ENCODE results near the gene OR2T6. TPM values are rescaled to one million over a fixed set of nuclear protein-coding genes. Genes with fewer than 3 reads are reported as not detected.
"Not testable (repeated sequence)": the region's sequence is repeated elsewhere in the genome, so short reads cannot be mapped to it uniquely, and the experiment has no call there.

OR2T6 gene
- total RNA-seq, 2 experiments from 2014 or later: not detected

GRCh38 chr1:248404024-248404423 is 28.5 kb downstream of the OR2T6 start:
- H3K27me3 Mint-ChIP-seq (ENCODE audit: low read depth): no peaks in the 10 kb centered on the region
- H3K27ac Mint-ChIP-seq: no peak overlapping the region
- peaks cover 4% of the 10 kb centered on the region for H3K9me3 Mint-ChIP-seq (ENCODE audit: insufficient read depth)
- ChIA-PET POLR2A (no interaction called here), CTCF (interaction anchor here (0.6 to 1.5 kb wide), 8 partner anchors 202 to 401 kb away, joined by 3 to 7 read pairs (median 4); no protein-coding TSS in a partner anchor)
- ATAC-seq (no peak), DNase-seq (no peak)
- H3K4me3 Mint-ChIP-seq: no peak overlapping the region
- no peaks in the 10 kb centered on the region for H3K36me3 Mint-ChIP-seq (ENCODE audit: low read depth)
- peaks cover 16% of the 10 kb centered on the region for H3K4me1 Mint-ChIP-seq (ENCODE audit: low read depth)

GRCh38 chr1:248406721-248407692 is 31.5 kb downstream of the OR2T6 start:
- Mint-ChIP-seq H3K27ac (no peak overlapping the region), H3K9me3 (ENCODE audit: insufficient read depth) (peaks cover 8% of the 10 kb centered on the region), H3K36me3 (ENCODE audit: low read depth) (no peaks in the 10 kb centered on the region), H3K4me3 (no peak overlapping the region), H3K27me3 (ENCODE audit: low read depth) (no peaks in the 10 kb centered on the region), H3K4me1 (ENCODE audit: low read depth) (peaks cover 16% of the 10 kb centered on the region)
- ChIA-PET CTCF (no interaction called here), POLR2A (no interaction called here)
- peak; percentile 21 for DNase-seq
- peak; percentile 49 for ATAC-seq

- ATAC-seq (no peak), DNase-seq (no peak)
- peaks cover 5% of the 10 kb centered on the region for H3K36me3 Mint-ChIP-seq (ENCODE audit: low read depth)
- H3K4me1 Mint-ChIP-seq (ENCODE audit: low read depth): peaks cover 12% of the 10 kb centered on the region
- CTCF ChIA-PET: no interaction called here
- H3K4me3 Mint-ChIP-seq: no peak overlapping the region
- POLR2A ChIA-PET: no interaction called here
- H3K9me3 Mint-ChIP-seq (ENCODE audit: insufficient read depth): peaks cover 19% of the 10 kb centered on the region
- no peaks in the 10 kb centered on the region for H3K27me3 Mint-ChIP-seq (ENCODE audit: low read depth)
- H3K27ac Mint-ChIP-seq: no peak overlapping the region
These were observed 40.7 kb downstream of the OR2T6 start for GRCh38 chr1:248416226-248416625.

- no peak overlapping the region for H3K27ac Mint-ChIP-seq
These were observed 42.3 kb downstream of the OR2T6 start for GRCh38 chr1:248417854-248418253.

GRCh38 chr1:248421384-248421783 is 45.8 kb downstream of the OR2T6 start:
- ATAC-seq: no peak
- Mint-ChIP-seq H3K4me3 (no peak overlapping the region), H3K36me3 (ENCODE audit: low read depth) (peaks cover 5% of the 10 kb centered on the region), H3K27ac (no peak overlapping the region), H3K4me1 (ENCODE audit: low read depth) (peaks cover 8% of the 10 kb centered on the region), H3K27me3 (ENCODE audit: low read depth) (no peaks in the 10 kb centered on the region), H3K9me3 (ENCODE audit: insufficient read depth) (peaks cover 22% of the 10 kb centered on the region)
- CTCF ChIA-PET: no interaction called here
- POLR2A ChIA-PET: no interaction called here
- no peak for DNase-seq

More at GRCh38 chr1:248417854-248418253, 42.3 kb downstream of the OR2T6 start:
- no peak for DNase-seq
- CTCF ChIA-PET: no interaction called here
- H3K9me3 Mint-ChIP-seq (ENCODE audit: insufficient read depth): peaks cover 22% of the 10 kb centered on the region
- H3K4me1 Mint-ChIP-seq (ENCODE audit: low read depth): peaks cover 12% of the 10 kb centered on the region
- POLR2A ChIA-PET: no interaction called here
- H3K36me3 Mint-ChIP-seq (ENCODE audit: low read depth): peaks cover 5% of the 10 kb centered on the region
- H3K4me3 Mint-ChIP-seq: no peak overlapping the region
- no peaks in the 10 kb centered on the region for H3K27me3 Mint-ChIP-seq (ENCODE audit: low read depth)
- ATAC-seq: no peak

- H3K36me3 Mint-ChIP-seq (ENCODE audit: low read depth); ATAC-seq; DNase-seq; H3K27me3 Mint-ChIP-seq (ENCODE audit: low read depth); POLR2A ChIA-PET; H3K4me1 Mint-ChIP-seq (ENCODE audit: low read depth); CTCF ChIA-PET; H3K27ac Mint-ChIP-seq; H3K9me3 Mint-ChIP-seq (ENCODE audit: insufficient read depth); H3K4me3 Mint-ChIP-seq: not testable (repeated sequence)
These were observed 52.1 kb downstream of the OR2T6 start for GRCh38 chr1:248427526-248428191.

GRCh38 chr1:248428192-248428533 is 52.6 kb downstream of the OR2T6 start:
- CTCF ChIA-PET; H3K9me3 Mint-ChIP-seq (ENCODE audit: insufficient read depth); H3K27ac Mint-ChIP-seq; ATAC-seq; H3K27me3 Mint-ChIP-seq (ENCODE audit: low read depth); H3K4me1 Mint-ChIP-seq (ENCODE audit: low read depth); DNase-seq; H3K4me3 Mint-ChIP-seq; H3K36me3 Mint-ChIP-seq (ENCODE audit: low read depth); POLR2A ChIA-PET: not testable (repeated sequence)

GRCh38 chr1:248431683-248432082 is 56.1 kb downstream of the OR2T6 start:
- H3K27me3 Mint-ChIP-seq (ENCODE audit: low read depth); H3K27ac Mint-ChIP-seq; CTCF ChIA-PET; H3K4me3 Mint-ChIP-seq; ATAC-seq; H3K9me3 Mint-ChIP-seq (ENCODE audit: insufficient read depth); H3K36me3 Mint-ChIP-seq (ENCODE audit: low read depth); DNase-seq; POLR2A ChIA-PET; H3K4me1 Mint-ChIP-seq (ENCODE audit: low read depth): not testable (repeated sequence)

- CTCF ChIA-PET; ATAC-seq; POLR2A ChIA-PET; H3K4me1 Mint-ChIP-seq (ENCODE audit: low read depth); H3K27me3 Mint-ChIP-seq (ENCODE audit: low read depth); DNase-seq; H3K4me3 Mint-ChIP-seq; H3K27ac Mint-ChIP-seq; H3K36me3 Mint-ChIP-seq (ENCODE audit: low read depth); H3K9me3 Mint-ChIP-seq (ENCODE audit: insufficient read depth): not testable (repeated sequence)
These were observed 56.7 kb downstream of the OR2T6 start for GRCh38 chr1:248432201-248432600.

- ATAC-seq; CTCF ChIA-PET; H3K36me3 Mint-ChIP-seq (ENCODE audit: low read depth); H3K9me3 Mint-ChIP-seq (ENCODE audit: insufficient read depth); POLR2A ChIA-PET; H3K4me1 Mint-ChIP-seq (ENCODE audit: low read depth); H3K27ac Mint-ChIP-seq; H3K4me3 Mint-ChIP-seq; DNase-seq; H3K27me3 Mint-ChIP-seq (ENCODE audit: low read depth): not testable (repeated sequence)
These were observed 58.4 kb downstream of the OR2T6 start for GRCh38 chr1:248433811-248434415.

GRCh38 chr1:248434913-248435312 is 59.4 kb downstream of the OR2T6 start:
- H3K27ac Mint-ChIP-seq; H3K4me1 Mint-ChIP-seq (ENCODE audit: low read depth); H3K27me3 Mint-ChIP-seq (ENCODE audit: low read depth); H3K9me3 Mint-ChIP-seq (ENCODE audit: insufficient read depth); CTCF ChIA-PET; DNase-seq; POLR2A ChIA-PET; ATAC-seq; H3K4me3 Mint-ChIP-seq; H3K36me3 Mint-ChIP-seq (ENCODE audit: low read depth): not testable (repeated sequence)

- ATAC-seq; H3K4me1 Mint-ChIP-seq (ENCODE audit: low read depth); CTCF ChIA-PET; H3K9me3 Mint-ChIP-seq (ENCODE audit: insufficient read depth); H3K4me3 Mint-ChIP-seq; DNase-seq; H3K27ac Mint-ChIP-seq; H3K27me3 Mint-ChIP-seq (ENCODE audit: low read depth); H3K36me3 Mint-ChIP-seq (ENCODE audit: low read depth); POLR2A ChIA-PET: not testable (repeated sequence)
These were observed 60.8 kb downstream of the OR2T6 start for GRCh38 chr1:248436303-248436702.

Measured in activated CD8-positive, alpha-beta T cell treated with anti-CD3 and anti-CD28 coated beads, Interleukin-2, amount 10 ng/mL, durations not matched to agents 7 days and 5 days (primary cell).